Stimulated activated effector memory CD8-positive, alpha-beta T cell treated with anti-CD3 and anti-CD28 coated beads, Interleukin-12 subunit alpha, Interleukin-12 subunit beta, amount 100 ng/mL, for 72 hours (primary cell): ENCODE data around the gene TRAF3.
"Not testable (repeated sequence)": the region's sequence is repeated elsewhere in the genome, so short reads cannot be mapped to it uniquely, and the experiment has no call there.

Experiments
- ATAC-seq: fragments of 150-1000 bp; cut with Tn5 transposase; 2 replicates; pipeline ENCODE4 v1.10.0; 2021
- DNase-seq, 2 donors: peaks; one replicate each; pipeline ENCODE4 v3.0.0; 2021 to 2022; ENCODE audit warnings: low spot score in 2 of 2
- H3K27ac Mint-ChIP-seq: one replicate; pipeline ENCODE4 v1.8.0; 2022; ENCODE audit warnings: mild to moderate bottlenecking, mixed read lengths
- H3K36me3 Mint-ChIP-seq: one replicate; pipeline ENCODE4 v1.8.0; 2022; ENCODE audit warnings: mild to moderate bottlenecking, mixed read lengths
- H3K4me1 Mint-ChIP-seq: one replicate; pipeline ENCODE4 v1.8.0; 2022; ENCODE audit warnings: mixed read lengths
- H3K4me3 Mint-ChIP-seq: one replicate; pipeline ENCODE4 v1.8.0; 2022; ENCODE audit warnings: mild to moderate bottlenecking, mixed read lengths
- H3K9me3 Mint-ChIP-seq: one replicate; pipeline ENCODE4 v1.8.0; 2022; ENCODE audit warnings: mixed read lengths

The TRAF3 gene

DNA sequence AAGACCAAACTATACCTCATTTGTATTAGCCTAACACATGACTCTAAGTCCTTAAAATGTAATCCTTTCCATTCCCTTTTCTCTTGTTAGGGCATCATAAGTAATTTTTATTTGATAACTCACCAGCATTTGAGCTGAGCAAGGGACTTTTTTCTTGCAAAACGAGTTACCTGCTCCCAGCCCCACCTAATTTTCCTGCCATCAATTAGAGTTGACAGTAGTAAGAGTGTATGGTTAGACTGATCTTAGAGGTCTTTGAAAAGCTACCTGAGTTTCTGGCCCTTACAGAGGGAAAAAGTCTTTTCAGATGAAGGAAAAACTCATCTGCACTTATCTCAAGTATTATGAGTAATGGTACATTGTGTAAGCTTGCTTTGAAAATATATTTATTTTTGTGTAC, 111.5 kb downstream of the TRAF3 start:
- no peak overlapping the region for H3K27ac Mint-ChIP-seq
- peaks cover 34% of the 10 kb centered on the region for H3K36me3 Mint-ChIP-seq
- no peak overlapping the region for H3K4me3 Mint-ChIP-seq
- no peak for ATAC-seq
- no peak for DNase-seq
- no peaks in the 10 kb centered on the region for H3K9me3 Mint-ChIP-seq
- no peaks in the 10 kb centered on the region for H3K4me1 Mint-ChIP-seq

DNA sequence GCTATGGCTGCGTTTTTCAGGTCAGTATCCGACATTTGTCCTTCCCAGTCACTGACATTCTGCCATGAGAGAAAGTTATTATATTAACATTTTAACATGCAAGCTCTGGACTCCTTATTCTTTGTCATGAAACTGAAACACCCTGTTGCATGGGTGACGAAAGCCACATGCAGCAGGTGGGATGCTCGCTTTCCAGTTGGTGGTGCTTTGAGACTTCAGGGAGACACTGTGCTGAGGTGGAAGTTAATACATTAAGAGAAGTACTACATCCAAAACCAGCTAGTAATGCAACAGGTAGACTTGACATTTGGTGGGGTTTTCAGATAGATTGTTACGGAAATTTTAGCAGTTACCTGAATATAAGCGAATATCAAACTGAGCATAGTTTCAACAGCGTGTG, 112.4 kb downstream of the TRAF3 start:
- peaks cover 42% of the 10 kb centered on the region for H3K36me3 Mint-ChIP-seq
- no peak for ATAC-seq
- H3K4me1 Mint-ChIP-seq: no peaks in the 10 kb centered on the region
- no peaks in the 10 kb centered on the region for H3K9me3 Mint-ChIP-seq
- H3K4me3 Mint-ChIP-seq: no peak overlapping the region
- DNase-seq: no peak
- H3K27ac Mint-ChIP-seq: no peak overlapping the region

DNA sequence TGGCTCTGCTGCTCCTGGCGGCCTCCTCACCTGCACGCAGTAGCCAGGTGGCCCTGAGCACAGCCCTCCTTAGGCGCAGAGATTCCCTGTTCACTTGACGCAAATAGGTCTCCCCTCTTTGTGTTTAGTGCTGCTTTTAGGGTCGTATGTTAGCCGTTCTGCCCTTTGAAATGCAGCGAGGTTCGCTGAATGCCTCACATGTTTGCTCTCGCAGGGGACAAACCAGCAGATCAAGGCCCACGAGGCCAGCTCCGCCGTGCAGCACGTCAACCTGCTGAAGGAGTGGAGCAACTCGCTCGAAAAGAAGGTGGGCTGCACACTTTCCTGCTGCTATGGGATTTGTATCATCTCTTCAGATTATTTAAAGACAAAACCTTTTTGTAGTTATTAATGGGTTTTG, 113.9 kb downstream of the TRAF3 start:
- no peaks in the 10 kb centered on the region for H3K9me3 Mint-ChIP-seq
- no peaks in the 10 kb centered on the region for H3K4me1 Mint-ChIP-seq
- DNase-seq (no peak), ATAC-seq (no peak)
- H3K36me3 Mint-ChIP-seq: peaks cover 57% of the 10 kb centered on the region
- no peak overlapping the region for H3K4me3 Mint-ChIP-seq
- no peak overlapping the region for H3K27ac Mint-ChIP-seq

DNA sequence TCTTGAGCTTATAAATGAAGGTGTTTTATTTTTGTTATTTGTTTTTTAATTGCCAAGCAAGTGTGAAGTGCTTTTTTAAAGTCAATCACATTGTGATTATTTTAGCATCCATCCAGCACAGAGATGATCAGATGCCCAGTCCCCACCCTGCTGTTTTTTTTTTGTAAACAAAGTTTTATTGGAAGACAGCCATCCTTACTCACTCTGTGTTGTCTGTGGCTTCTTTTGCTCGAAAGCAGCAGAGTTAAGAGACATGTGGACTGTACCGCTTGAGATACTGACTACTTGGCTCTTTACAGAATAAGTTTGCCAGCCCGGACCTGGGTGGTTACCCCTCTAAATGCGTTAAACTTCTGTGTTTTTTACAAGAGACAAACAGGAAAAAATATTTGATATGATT, 114.3 kb downstream of the TRAF3 start:
- Mint-ChIP-seq H3K9me3 (no peaks in the 10 kb centered on the region), H3K36me3 (peaks cover 62% of the 10 kb centered on the region), H3K4me1 (no peaks in the 10 kb centered on the region), H3K27ac (no peak overlapping the region), H3K4me3 (no peak overlapping the region)
- ATAC-seq (no peak), DNase-seq (no peak)

DNA sequence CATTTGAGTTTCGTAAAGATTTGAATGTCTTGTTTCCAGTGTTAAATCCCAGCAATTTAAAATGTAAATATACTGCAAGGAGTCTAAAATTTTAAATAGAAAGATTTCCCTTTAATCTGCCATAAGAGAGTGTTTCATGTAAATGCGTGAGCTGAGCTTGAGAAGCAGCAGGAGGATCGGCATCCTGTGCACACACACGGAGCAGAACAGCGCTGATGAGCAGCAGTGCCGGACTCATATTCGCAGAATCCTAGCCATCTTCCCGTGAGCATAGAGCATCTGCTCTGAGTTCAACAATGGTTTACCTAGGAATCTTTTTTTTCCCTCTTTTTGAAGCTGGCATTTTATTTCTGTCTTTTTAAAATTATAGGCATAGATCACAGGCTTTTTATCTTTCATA, 115.4 kb downstream of the TRAF3 start:
- no peaks in the 10 kb centered on the region for H3K4me1 Mint-ChIP-seq
- peaks cover 73% of the 10 kb centered on the region for H3K36me3 Mint-ChIP-seq
- no peak overlapping the region for H3K27ac Mint-ChIP-seq
- no peaks in the 10 kb centered on the region for H3K9me3 Mint-ChIP-seq
- ATAC-seq: no peak
- no peak overlapping the region for H3K4me3 Mint-ChIP-seq
- DNase-seq: no peak

DNA sequence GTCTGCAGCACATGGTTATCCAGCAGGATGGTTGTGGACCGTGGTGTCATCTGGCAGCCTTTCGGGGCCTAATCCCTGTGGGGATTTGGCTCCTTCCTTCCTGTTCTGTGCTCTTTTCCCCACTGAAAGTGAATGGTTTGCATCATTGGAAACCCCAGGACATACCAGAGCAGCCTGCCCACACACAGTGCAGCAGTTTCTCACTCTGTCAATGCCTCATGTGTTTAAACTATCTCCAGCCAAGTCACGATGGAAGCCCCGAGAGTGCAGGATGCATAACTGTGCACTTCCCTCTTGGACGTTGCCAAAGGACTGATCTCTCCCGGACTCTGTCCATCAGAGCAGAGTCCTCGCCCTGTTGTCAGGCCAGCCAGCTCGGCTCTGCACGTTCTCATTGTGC, 116.2 kb downstream of the TRAF3 start:
- peaks cover 81% of the 10 kb centered on the region for H3K36me3 Mint-ChIP-seq
- no peak overlapping the region for H3K4me3 Mint-ChIP-seq
- H3K27ac Mint-ChIP-seq: no peak overlapping the region
- no peaks in the 10 kb centered on the region for H3K9me3 Mint-ChIP-seq
- ATAC-seq: no peak
- H3K4me1 Mint-ChIP-seq: peaks cover 2% of the 10 kb centered on the region
- no peak for DNase-seq

DNA sequence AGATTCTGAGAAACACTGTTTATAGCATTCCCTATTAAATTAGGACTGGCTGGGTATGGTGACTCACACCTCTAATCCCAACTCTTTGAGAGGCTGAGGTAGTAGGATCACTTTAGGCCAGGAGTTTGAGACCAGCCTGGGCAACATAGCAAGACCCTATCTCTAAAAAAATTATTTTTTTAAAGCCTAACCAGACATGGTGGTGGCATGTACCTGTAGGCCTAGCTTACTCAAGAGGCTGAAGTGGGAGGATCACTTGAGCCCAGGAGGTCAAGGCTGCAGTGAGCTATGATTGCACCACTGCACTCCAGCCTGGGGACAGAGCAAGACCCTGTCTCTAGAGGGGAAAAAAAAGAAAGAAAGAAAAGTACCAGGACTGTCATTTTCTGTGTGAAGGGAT, 119.5 kb downstream of the TRAF3 start:
- ATAC-seq, H3K9me3 Mint-ChIP-seq, H3K4me3 Mint-ChIP-seq, DNase-seq, H3K27ac Mint-ChIP-seq: not testable (repeated sequence)
- H3K4me1 Mint-ChIP-seq: peaks cover 24% of the 10 kb centered on the region
- peaks cover 100% of the 10 kb centered on the region for H3K36me3 Mint-ChIP-seq

DNA sequence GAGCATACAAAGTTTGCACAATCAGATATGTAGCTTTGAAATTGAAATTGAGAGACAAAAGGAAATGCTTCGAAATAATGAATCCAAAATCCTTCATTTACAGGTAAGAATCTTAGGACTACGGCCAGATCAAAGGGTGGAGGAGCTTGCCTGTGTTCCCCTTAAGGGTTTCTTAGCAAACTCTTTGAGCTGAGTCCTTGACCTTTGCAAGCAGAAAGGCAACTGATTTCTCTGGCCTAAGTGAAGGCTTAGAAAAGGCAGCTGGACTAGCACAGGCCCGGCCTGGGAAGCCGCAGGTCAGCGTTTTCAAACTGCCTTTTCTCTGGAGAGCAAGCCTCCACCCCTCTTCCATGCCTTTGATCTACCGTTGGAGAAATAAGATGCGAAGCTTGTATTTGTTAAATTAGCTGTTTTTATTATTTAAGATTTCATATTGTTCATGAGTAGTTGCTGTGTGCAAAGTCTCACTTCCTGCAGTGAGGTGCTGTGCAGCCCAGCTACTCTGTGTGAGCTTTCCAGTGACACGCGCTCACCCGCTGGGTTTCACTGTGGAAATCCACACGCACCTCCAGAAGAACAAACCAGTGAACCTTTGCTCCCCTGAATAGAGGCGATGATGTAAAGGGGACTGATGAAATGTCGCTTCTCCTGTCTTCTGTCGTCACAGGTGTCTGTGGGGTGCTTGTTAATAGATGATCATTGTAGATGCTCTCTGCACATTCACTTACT, 120.2 kb downstream of the TRAF3 start:
- no peak overlapping the region for H3K4me3 Mint-ChIP-seq

DNA sequence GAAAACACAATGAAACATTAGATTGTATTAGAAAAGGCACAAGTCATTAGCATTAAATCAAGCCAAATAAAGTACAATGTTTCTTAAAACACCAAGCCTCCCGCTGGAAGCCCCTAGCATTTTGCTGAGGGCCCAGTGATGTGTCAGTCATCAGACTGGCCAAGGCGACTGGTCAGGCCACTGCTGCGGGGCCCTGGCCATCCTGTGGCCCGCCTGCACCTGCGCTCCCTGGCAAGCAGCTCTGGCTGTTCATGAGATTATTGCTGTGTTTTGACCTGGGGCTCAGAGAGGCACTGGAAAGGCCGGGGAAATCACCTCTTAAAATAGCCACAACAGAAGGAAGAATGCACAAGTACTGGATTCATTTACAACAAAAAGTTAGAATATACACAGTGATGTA, 121.0 kb downstream of the TRAF3 start:
- Mint-ChIP-seq H3K27ac (no peak overlapping the region), H3K4me1 (peaks cover 37% of the 10 kb centered on the region), H3K4me3 (no peak overlapping the region), H3K36me3 (peaks cover 100% of the 10 kb centered on the region), H3K9me3 (no peaks in the 10 kb centered on the region)
- DNase-seq (no peak), ATAC-seq (no peak)

More for the DNA sequence above, 120.2 kb downstream of the TRAF3 start:
- Mint-ChIP-seq H3K9me3 (no peaks in the 10 kb centered on the region), H3K27ac (peak overlapping the region; percentile 10), H3K36me3 (peaks cover 100% of the 10 kb centered on the region), H3K4me1 (peaks cover 29% of the 10 kb centered on the region)
- DNase-seq (no peak), ATAC-seq (no peak)

DNA sequence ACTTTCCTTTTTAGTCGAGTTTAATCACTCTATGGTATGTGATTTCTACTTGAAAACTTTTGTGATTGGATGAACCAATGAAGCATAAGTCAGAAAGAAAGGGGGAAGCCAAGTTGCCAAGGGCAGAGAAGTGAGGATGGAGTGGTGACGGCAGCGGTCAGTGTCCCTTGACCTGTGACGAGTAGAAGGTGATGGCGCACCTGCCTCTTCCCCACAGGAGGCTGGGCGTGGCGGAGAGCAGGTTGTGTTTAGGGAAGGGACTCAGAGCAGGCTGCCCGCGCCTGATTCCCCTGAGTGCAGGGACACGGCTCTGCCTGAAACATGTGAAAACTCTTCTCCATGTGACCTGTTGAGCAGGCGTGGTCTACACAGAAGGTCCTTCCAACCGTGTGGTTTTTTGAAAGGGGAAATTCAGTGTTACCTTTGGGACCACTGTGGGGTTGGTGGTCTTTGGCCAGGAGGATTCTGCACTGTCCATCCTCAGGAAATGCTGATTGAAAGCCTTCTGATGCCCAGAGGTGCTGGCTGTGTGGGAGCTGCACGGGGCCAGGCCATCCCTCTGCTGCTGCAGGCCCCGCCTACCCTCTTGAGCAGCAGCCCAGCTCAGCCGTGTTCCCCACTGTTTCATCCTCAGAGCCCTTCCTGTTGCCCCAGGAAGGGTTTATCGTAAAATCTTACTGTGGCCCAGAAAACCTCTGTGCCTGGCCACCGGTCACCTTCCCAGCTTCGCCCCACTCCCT, 121.7 kb downstream of the TRAF3 start:
- peak overlapping the region; percentile 79 for H3K27ac Mint-ChIP-seq
- ATAC-seq: peak; percentile 14
- peaks cover 44% of the 10 kb centered on the region for H3K4me1 Mint-ChIP-seq
- no peak for DNase-seq
- H3K9me3 Mint-ChIP-seq: no peaks in the 10 kb centered on the region
- peaks cover 100% of the 10 kb centered on the region for H3K36me3 Mint-ChIP-seq
- no peak overlapping the region for H3K4me3 Mint-ChIP-seq

DNA sequence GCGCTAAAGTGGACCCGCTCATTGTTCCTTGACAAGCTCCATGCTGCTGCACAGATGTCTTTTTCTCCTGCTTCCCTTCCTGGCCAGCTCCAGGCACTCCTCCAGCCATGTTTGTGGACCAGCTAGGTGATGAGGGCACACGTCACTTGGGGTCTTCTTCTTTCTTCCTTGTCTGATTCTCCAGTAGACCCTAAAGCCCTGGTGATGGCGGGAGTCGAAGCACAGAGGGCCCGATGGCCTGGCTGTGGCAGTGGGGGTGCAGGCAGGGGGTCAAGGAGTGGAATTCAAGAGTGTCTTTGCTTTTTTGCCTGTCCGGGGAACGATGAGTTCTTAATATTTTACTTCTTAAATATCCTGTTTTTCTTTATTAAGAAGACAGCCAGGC, 122.3 kb downstream of the TRAF3 start:
- peak overlapping the region; percentile 79 for H3K27ac Mint-ChIP-seq
- H3K4me3 Mint-ChIP-seq: no peak overlapping the region
- ATAC-seq (no peak), DNase-seq (no peak)
- peaks cover 44% of the 10 kb centered on the region for H3K4me1 Mint-ChIP-seq
- no peaks in the 10 kb centered on the region for H3K9me3 Mint-ChIP-seq
- peaks cover 100% of the 10 kb centered on the region for H3K36me3 Mint-ChIP-seq

DNA sequence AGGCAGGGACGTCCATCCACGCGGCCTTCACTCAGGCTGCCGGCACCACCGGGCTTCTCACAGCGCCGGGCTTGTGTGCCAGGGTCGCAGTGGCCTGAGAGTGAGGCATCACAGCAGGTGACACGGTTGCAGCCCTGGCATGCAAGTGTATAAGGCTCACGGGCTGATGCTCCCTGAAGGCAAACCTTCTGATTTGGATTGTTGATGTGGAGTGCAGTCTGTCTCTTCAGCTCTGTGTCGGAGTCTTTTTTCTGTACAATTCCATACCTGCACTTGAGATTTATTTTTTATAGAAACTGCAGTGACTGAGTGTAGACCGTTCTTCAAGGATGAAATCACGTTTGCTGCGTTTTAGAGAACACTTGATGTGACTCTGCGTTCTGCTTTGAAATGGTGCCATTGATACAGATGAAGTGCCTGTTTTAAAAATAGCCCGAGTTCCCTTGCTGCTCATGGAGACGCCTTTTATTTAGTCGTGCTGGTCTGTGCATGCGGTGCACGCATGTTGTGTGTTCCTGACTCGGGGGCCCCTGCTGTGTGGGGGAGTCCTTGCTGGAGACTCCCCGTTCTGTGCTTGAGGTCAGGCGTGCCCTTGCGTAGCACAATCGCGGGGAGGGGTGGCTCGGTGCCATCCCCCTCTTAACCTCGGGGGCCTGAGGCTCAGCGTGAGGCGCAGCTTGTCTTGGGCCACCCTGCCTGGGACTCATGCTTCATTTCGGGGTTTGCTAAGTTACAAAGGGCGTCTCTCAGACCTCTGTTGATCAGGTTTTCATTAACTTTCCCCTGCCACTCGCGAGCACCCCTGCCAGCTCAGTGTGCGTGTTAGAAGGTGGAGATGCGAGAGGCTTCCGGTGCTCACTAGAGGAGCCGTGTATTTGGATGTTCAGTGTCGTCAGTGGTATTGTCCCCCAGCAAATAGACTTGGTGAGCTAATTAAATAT, 123.7 kb downstream of the TRAF3 start:
- H3K9me3 Mint-ChIP-seq: no peaks in the 10 kb centered on the region
- DNase-seq (no peak), ATAC-seq (no peak)
- peaks cover 44% of the 10 kb centered on the region for H3K4me1 Mint-ChIP-seq
- H3K27ac Mint-ChIP-seq: peak overlapping the region; percentile 53
- H3K4me3 Mint-ChIP-seq: no peak overlapping the region
- H3K36me3 Mint-ChIP-seq: peaks cover 100% of the 10 kb centered on the region

DNA sequence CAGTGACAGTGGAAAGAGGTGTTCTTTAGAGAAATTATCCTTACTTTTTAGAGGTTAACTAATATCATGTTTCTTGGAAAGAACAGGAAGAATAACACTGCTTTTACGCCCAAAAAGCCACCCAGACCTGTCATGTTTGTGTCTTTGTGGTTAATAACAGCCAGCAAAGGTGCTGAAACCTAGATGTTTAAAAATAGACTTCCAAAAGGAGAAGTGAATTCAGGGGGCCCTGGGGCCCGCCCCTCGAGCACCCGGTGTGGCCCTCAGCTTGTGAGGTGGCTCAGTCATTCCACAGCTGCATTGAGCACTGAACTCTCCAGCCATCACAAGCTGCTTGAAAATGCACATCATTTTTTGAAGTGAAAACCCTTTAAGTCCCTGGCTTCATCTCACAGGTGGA, 124.4 kb downstream of the TRAF3 start:
- DNase-seq: no peak
- ATAC-seq: peak; percentile 53
- peaks cover 100% of the 10 kb centered on the region for H3K36me3 Mint-ChIP-seq
- H3K9me3 Mint-ChIP-seq: no peaks in the 10 kb centered on the region
- peak overlapping the region; percentile 53 for H3K27ac Mint-ChIP-seq
- H3K4me3 Mint-ChIP-seq: no peak overlapping the region
- H3K4me1 Mint-ChIP-seq: peaks cover 44% of the 10 kb centered on the region

DNA sequence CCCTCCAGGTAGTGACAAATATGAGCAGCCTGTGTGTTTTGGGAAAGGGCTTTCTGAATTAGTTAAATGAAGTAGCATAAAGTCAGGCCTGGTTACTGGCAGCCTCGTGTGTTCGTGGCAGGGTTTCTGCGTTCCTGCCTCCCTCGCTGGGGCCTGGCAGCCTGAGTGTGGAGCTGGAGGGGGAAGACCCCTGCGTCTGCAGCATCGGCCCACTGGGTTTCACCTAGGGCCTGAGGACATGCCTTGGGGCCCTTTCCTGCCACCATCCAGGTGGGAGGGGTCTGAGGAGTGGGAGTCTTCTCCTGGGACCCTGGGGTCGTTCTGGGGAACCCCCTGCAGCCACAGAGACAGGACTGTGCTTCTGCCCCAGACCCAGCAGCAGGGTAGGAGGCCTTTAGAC, 124.8 kb downstream of the TRAF3 start:
- peaks cover 100% of the 10 kb centered on the region for H3K36me3 Mint-ChIP-seq
- H3K4me1 Mint-ChIP-seq: peaks cover 44% of the 10 kb centered on the region
- H3K4me3 Mint-ChIP-seq: no peak overlapping the region
- H3K9me3 Mint-ChIP-seq: no peaks in the 10 kb centered on the region
- DNase-seq (no peak), ATAC-seq (no peak)
- H3K27ac Mint-ChIP-seq: peak overlapping the region; percentile 86

DNA sequence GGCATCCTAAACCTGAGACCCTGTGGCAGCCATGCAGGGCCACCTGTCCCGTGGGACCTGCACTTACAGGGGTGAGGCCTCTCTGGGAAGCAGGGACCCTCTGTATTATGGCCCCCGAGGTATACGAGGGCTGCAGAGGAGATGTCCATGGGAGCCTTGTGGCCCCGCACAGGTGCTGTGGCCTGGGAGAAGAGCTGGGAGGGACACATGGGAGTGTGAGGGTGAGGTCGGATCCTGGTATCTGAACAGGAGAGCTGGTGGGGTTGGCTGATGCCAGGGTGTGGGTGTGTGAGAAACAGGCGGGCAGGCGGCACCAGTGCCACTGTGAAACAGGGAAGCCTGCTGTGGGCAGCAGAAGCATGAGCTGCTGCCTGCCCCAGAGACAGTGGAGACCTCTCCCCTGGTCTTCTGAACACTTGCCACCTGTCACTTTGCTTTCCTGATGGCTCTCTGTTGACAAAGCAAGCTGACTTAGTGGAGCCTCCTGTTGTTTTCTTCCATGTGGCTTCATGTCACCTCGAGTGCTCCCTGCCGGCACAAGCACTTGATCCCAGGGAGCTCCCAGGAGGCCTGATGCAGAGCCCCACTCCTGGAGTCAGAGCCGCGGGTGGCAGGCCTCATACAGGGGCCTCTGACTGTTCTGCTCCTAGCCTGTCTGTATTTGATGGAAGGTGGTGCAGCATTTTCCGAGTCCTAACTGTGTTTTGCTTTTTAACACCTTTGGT, 125.4 kb downstream of the TRAF3 start:
- no peaks in the 10 kb centered on the region for H3K9me3 Mint-ChIP-seq
- no peak overlapping the region for H3K4me3 Mint-ChIP-seq
- H3K27ac Mint-ChIP-seq: peak overlapping the region; percentile 86
- ATAC-seq (no peak), DNase-seq (no peak)
- H3K4me1 Mint-ChIP-seq: peaks cover 45% of the 10 kb centered on the region
- H3K36me3 Mint-ChIP-seq: peaks cover 100% of the 10 kb centered on the region
